Measurements from ENCODE around the gene TXNRD3.
"Not testable (repeated sequence)": the region's sequence is repeated elsewhere in the genome, so short reads cannot be mapped to it uniquely, and the experiment has no call there.

TXNRD3 gene

DNA sequence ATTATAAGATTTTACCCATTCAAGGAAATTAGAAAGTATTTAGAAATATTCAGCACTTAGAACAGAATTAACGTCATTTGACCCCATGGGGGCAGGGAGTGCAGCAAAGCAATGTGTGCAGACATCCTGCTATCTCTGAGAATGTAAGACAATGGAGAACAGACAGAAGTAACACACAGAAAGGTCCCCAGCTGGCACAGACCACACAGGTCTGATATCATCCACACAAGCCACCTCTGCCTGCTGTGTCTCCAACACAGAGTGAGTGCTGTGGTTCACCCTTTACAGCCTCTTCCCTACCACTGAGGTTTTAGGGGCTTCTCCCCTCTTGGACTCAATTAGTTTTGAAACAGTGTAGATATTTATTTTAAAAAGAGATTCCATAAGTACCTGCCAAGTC, 16.1 kb downstream of the TXNRD3 start:
- DNase-seq: no peak

- DNase-seq: no peak
Observed at GRCh38 chr3:126636436-126636835, 18.5 kb downstream of the TXNRD3 start.

- DNase-seq: no peak
Observed at GRCh38 chr3:126634803-126635202, 20.1 kb downstream of the TXNRD3 start.

DNA sequence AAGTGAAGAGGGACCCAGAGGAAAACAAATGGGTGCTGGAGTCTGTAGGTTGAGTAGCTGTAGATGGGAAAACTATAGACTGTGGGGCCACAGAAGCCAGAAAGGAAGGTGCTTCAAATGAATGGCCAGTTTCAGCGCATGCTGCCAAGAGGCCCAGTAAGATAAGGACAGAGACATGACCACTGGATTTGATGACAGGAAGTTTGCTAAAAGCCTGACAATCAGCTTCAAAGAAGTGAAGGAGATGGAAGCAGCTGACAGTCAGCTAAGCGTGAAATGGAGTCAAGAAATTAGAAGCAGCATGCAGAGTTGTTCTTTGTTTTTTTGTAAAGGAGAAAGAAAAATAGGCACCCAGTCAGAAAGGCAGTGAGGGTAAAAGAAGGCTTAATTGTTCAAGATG, 24.9 kb downstream of the TXNRD3 start:
- DNase-seq: no peak

- DNase-seq: not testable (repeated sequence)
Observed at GRCh38 chr3:126625735-126626134, 29.2 kb downstream of the TXNRD3 start.

GRCh38 chr3:126622694-126623093, 32.2 kb downstream of the TXNRD3 start:
- no peak for DNase-seq

- no peak for DNase-seq
Observed at GRCh38 chr3:126621627-126622345, 33.1 kb downstream of the TXNRD3 start.

DNA sequence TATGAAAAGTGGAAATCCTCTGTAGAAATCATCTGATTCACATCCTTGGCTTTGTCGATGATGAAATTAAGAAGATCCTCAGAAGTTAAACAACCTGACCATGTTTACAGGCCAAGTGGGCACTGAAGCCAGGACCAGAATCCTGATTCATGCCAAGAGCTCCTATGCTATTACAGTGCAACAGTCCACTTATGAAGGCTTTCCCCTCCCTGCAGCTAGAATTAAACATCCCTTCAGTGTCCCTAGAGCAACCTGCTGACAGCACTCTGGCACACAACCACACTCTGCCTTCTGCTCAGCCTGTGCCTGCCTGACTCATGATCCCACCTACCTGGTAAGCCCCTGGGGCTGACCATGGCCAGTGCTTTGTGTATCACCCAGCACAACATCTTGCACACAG, 33.8 kb downstream of the TXNRD3 start:
- peak in 1 of 2 experiments; percentile 36 for DNase-seq

GRCh38 chr3:126620738-126621137, 34.2 kb downstream of the TXNRD3 start:
- DNase-seq: peak in 1 of 2 experiments; percentile 8

GRCh38 chr3:126618760-126619159, 36.2 kb downstream of the TXNRD3 start:
- DNase-seq: no peak

- DNase-seq: no peak
Observed at GRCh38 chr3:126618021-126618420, 36.9 kb downstream of the TXNRD3 start.

DNA sequence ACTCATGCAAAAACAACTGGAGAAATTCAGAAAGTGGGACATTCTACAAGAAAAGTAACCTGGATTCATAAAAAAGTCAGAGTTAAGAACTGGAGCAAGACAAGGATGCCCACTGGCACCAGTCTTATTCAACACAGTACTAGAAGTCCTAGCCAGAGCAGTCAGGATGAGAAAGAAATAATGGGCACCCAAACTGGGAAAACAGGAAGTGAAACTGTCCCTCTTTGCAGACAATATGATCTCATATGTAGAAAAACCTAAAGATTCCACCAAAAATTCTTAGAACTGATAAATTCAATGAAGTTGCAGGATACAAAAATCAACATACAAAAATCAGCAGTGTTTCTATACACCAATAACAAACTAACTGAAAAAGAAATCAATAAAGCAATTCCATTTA, 37.4 kb downstream of the TXNRD3 start:
- DNase-seq: no peak

GRCh38 chr3:126616931-126617330, 38.0 kb downstream of the TXNRD3 start:
- DNase-seq: no peak

- DNase-seq: no peak
Observed at GRCh38 chr3:126613479-126614188, 41.3 kb downstream of the TXNRD3 start.

- DNase-seq: no peak
Observed at GRCh38 chr3:126612479-126613205, 42.3 kb downstream of the TXNRD3 start.

DNA sequence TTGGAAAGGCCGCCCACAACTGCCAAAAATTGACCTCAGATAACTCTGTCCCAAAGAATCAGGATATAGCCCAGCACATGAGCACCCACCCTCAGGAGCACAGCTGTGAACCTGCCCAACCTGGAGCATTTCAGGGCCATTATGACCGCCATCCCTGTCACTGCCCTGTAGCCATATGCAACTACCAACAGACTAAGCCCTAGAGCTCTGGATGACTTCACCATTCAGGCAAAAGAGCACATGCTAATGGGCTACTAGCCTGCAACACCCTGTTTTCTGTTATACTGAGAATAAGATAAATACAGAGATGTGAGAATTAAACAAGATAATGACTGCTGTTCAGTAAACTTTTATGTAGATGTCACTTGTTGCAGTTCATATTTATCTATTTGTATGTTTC, 45.0 kb downstream of the TXNRD3 start:
- no peak for DNase-seq

GRCh38 chr3:126607214-126607908, 47.6 kb downstream of the TXNRD3 start:
- no peak for DNase-seq

- DNase-seq: no peak
Observed at GRCh38 chr3:126606001-126606400, 48.9 kb downstream of the TXNRD3 start.

DNA sequence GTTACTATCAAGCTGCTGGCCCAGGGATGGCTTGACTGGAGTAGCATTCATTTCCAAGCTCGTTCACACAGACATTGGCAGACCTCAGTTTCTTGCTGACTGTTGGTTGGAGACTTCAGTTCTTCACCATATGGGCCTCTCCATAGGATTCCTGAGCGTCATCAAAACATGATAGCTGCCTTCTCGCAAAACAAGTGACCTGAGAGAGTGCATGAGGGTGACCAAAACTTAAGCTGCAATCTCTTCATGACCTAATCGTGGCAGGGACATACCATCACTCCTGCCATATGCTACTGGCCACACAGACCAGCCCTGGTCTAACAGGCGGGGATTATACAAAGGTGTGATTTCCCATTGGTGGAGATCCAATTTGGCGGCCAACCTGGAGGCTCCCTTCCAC, 50.2 kb downstream of the TXNRD3 start:
- DNase-seq: no peak

- no peak for DNase-seq
Observed at GRCh38 chr3:126599101-126599500, 55.8 kb downstream of the TXNRD3 start.

DNA sequence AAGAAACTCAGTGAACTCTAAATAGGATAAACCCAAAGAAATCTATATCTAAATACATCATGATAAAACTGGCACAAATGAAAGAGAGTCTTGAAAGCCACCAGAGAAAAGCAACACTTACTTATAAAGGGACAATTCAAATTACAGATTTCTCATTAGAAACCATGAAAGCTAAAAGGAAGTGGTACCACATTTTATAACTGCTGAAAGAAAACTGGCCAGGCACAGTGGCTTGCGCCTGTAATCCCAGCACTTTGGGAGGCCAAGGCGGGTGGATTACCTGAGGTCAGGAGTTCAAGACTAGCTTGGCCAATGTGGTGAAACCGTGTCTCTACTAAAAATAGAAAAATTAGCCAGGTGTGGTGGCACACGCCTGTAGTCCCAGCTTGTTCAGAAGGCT, 59.4 kb downstream of the TXNRD3 start:
- not testable (repeated sequence) for DNase-seq

DNA sequence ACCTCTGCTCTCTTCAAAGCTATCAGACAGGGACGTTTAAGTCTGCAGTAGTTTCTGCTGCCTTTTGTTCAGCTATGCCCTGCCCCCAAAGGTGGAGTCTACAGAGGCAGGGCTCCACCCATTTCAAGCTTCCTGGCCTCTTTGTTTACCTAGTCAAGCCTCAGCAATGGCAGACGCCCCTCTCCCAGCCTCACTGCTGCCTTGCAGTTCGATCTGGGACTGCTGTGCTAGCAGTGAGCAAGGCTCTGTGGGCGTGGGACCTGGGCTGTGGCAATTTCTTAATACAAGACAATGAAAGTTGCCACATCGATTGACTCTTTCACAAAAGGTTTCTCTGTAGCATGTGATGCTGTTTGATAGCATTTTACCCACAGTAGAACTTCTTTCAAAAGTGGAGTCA, 63.4 kb downstream of the TXNRD3 start:
- not testable (repeated sequence) for DNase-seq

GRCh38 chr3:126582311-126582710, 72.6 kb downstream of the TXNRD3 start:
- DNase-seq: no peak
